ENCODE results near the gene PPM1M. TPM values are rescaled to one million over a fixed set of nuclear protein-coding genes. Genes with fewer than 3 reads are reported as not detected.

Gene PPM1M
- total RNA-seq, 1 experiment from 2014 or later: 10.4 TPM

GRCh38 chr3:52262447-52262846, 16.9 kb downstream of the PPM1M start:
- CTCF ChIA-PET: interaction anchor here (1.3 kb wide), 1 partner anchor 12 kb away, joined by 3 read pairs; no protein-coding TSS in a partner anchor
- H3K36me3 Mint-ChIP-seq (ENCODE audit: insufficient read depth, unreplicated experiment): peaks cover 100% of the 10 kb centered on the region

GRCh38 chr3:52265387-52265786, 19.8 kb downstream of the PPM1M start:
- intact Hi-C loops (cut with micrococcal nuclease): no loop called here
- Mint-ChIP-seq H3K27me3 (ENCODE audit: insufficient read depth, unreplicated experiment) (no peaks in the 10 kb centered on the region), H3K36me3 (ENCODE audit: insufficient read depth, unreplicated experiment) (peaks cover 100% of the 10 kb centered on the region), H3K4me1 (ENCODE audit: insufficient read depth, unreplicated experiment) (peaks cover 16% of the 10 kb centered on the region), H3K4me3 (ENCODE audit: unreplicated experiment) (no peak overlapping the region), H3K27ac (ENCODE audit: low read depth, unreplicated experiment) (no peak overlapping the region), H3K9me3 (ENCODE audit: unreplicated experiment) (no peaks in the 10 kb centered on the region)
- CTCF ChIA-PET: interaction anchor here (0.8 kb wide), 1 partner anchor 12 kb away, joined by 3 read pairs; no protein-coding TSS in a partner anchor
- no peak for TF ChIP-seq CTCF (IDR thresholded peaks at IDR 0.05; ENCODE audit: unreplicated experiment)
- no TSS peak for BruUV-seq (replicated peaks)
- DNase-seq (ENCODE audit: unreplicated experiment): no peak
- POLR2A ChIA-PET: interaction anchor here (1.2 kb wide), 1 partner anchor 26 kb away, joined by 5 read pairs; the partner anchor contains the start of gene TWF2

More at GRCh38 chr3:52262447-52262846, 16.9 kb downstream of the PPM1M start:
- H3K27me3 Mint-ChIP-seq (ENCODE audit: insufficient read depth, unreplicated experiment): no peaks in the 10 kb centered on the region
- H3K27ac Mint-ChIP-seq (ENCODE audit: low read depth, unreplicated experiment): no peak overlapping the region
- H3K9me3 Mint-ChIP-seq (ENCODE audit: unreplicated experiment): no peaks in the 10 kb centered on the region
- intact Hi-C loops (cut with micrococcal nuclease): no loop called here
- BruUV-seq (replicated peaks): no TSS peak
- no peak overlapping the region for H3K4me3 Mint-ChIP-seq (ENCODE audit: unreplicated experiment)
- no peak for DNase-seq (ENCODE audit: unreplicated experiment)
- no peak for TF ChIP-seq CTCF (IDR thresholded peaks at IDR 0.05; ENCODE audit: unreplicated experiment)
- POLR2A ChIA-PET: interaction anchor here (1.3 to 1.6 kb wide), 2 partner anchors 11 to 25 kb away, joined by 3 to 10 read pairs; partner anchors contain the start of gene GLYCTK
- peaks cover 16% of the 10 kb centered on the region for H3K4me1 Mint-ChIP-seq (ENCODE audit: insufficient read depth, unreplicated experiment)

DNA sequence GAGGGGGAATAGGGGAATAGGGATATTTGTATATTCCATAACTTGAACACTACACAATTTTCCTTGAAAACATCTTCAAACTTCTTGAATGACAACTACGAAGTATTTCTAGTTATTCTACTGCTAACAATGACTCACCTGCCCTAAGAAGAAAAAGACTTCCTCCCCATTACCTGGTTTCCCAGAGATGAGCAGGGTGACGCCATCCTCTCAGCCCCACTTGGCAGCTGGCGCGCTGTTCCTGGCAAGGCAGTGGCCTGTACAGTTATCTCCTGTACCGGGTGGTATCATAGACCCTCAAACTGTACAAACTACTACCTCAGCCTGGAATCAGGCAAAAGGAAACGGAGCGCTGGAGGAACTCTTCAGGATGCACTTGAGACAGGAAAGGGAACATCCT, 22.5 kb downstream of the PPM1M start:
- ChIA-PET CTCF (interaction anchor here (1.0 kb wide), 1 partner anchor 36 kb away, joined by 3 read pairs; no protein-coding TSS in a partner anchor), POLR2A (interaction anchor here (0.6 to 2.5 kb wide), 3 partner anchors 10 to 28 kb away, joined by 3 to 14 read pairs (median 3); partner anchors contain the start of gene WDR82)
- TF ChIP-seq CTCF (IDR thresholded peaks at IDR 0.05; ENCODE audit: unreplicated experiment): no peak
- H3K27ac Mint-ChIP-seq (ENCODE audit: low read depth, unreplicated experiment): no peak overlapping the region
- DNase-seq (ENCODE audit: unreplicated experiment): peak; percentile 53
- intact Hi-C loops (cut with micrococcal nuclease): no loop called here
- H3K4me1 Mint-ChIP-seq (ENCODE audit: insufficient read depth, unreplicated experiment): peaks cover 23% of the 10 kb centered on the region
- H3K4me3 Mint-ChIP-seq (ENCODE audit: unreplicated experiment): no peak overlapping the region
- H3K36me3 Mint-ChIP-seq (ENCODE audit: insufficient read depth, unreplicated experiment): peaks cover 99% of the 10 kb centered on the region
- BruUV-seq (replicated peaks): TSS peak; percentile 14
- no peaks in the 10 kb centered on the region for H3K9me3 Mint-ChIP-seq (ENCODE audit: unreplicated experiment)
- H3K27me3 Mint-ChIP-seq (ENCODE audit: insufficient read depth, unreplicated experiment): no peaks in the 10 kb centered on the region

DNA sequence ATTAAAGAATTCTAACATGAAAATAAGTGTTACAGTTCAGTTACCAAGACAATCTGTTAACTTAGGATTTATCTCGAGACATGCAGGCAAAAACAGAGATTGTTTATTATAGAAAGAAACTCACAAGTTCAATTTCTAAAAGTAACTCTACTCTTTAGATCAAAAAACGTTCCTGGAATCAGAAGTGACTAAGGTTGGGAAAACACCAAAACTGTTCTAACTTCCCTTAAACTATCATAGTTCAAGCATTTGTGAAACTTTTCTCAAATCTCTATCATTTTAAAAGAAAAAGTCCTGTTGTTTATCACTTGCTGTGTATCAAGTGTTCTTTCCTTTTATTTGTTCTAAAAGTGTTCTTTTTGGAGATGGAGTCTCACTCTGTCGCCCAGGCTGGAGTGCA, 24.2 kb downstream of the PPM1M start:
- no TSS peak for BruUV-seq (replicated peaks)
- CTCF ChIA-PET: interaction anchor here (1.4 kb wide), 1 partner anchor 49 kb away, joined by 3 read pairs; no protein-coding TSS in a partner anchor
- peaks cover 99% of the 10 kb centered on the region for H3K36me3 Mint-ChIP-seq (ENCODE audit: insufficient read depth, unreplicated experiment)

More for the DNA sequence above, 24.2 kb downstream of the PPM1M start:
- DNase-seq (ENCODE audit: unreplicated experiment): no peak
- Mint-ChIP-seq H3K4me1 (ENCODE audit: insufficient read depth, unreplicated experiment) (peaks cover 15% of the 10 kb centered on the region), H3K27ac (ENCODE audit: low read depth, unreplicated experiment) (no peak overlapping the region), H3K27me3 (ENCODE audit: insufficient read depth, unreplicated experiment) (no peaks in the 10 kb centered on the region), H3K4me3 (ENCODE audit: unreplicated experiment) (no peak overlapping the region), H3K9me3 (ENCODE audit: unreplicated experiment) (no peaks in the 10 kb centered on the region)
- no peak for TF ChIP-seq CTCF (IDR thresholded peaks at IDR 0.05; ENCODE audit: unreplicated experiment)
- intact Hi-C loops (cut with micrococcal nuclease): no loop called here
- POLR2A ChIA-PET: no interaction called here
